Peyer's patch (tissue), 4 donors: ENCODE results near the gene TMEM196. TPM values are rescaled to one million over a fixed set of nuclear protein-coding genes. Genes with fewer than 3 reads are reported as not detected.

Experiments
- DNase-seq, 3 donors: peaks; one replicate each; pipeline ENCODE4 v3.0.0-alpha.2; 2017 to 2019
- H3K27ac ChIP-seq, 4 donors: fragments of 200-600 bp; sonication (generic); one replicate each; pipeline ENCODE4 v1.5.1; 2016 to 2019
- H3K27me3 ChIP-seq, 2 donors: fragments of 200-600 bp; sonication (generic); one replicate each; pipeline ENCODE4 v1.5.1; 2019
- H3K36me3 ChIP-seq, 3 donors: fragments of 200-600 bp; sonication (generic); one replicate each; pipeline ENCODE4 v1.5.1; 2016 to 2019
- H3K4me1 ChIP-seq, 4 donors: fragments of 200-600 bp; sonication (generic); one replicate each; pipeline ENCODE4 v1.5.1; 2016 to 2019
- H3K4me3 ChIP-seq, 4 donors: fragments of 200-600 bp; sonication (generic); 1 replicate in 3 of 4; 2 replicates in 1 of 4; pipeline ENCODE4 v1.5.1; 2016 to 2019; ENCODE audit warnings: mild to moderate bottlenecking in 1 of 4
- H3K9me3 ChIP-seq, 4 donors: fragments of 200-600 bp; sonication (generic); one replicate each; pipeline ENCODE4 v1.5.1; 2016 to 2019; ENCODE audit warnings: mild to moderate bottlenecking in 1 of 4
- CTCF ChIP-seq, 6 experiments: fragments of 450-650 bp in 4 of 6; fragments of 200-600 bp in 2 of 6; sonication (generic) in 1 of 6; IDR thresholded peaks; one replicate each; pipeline ENCODE4 v1.5.1; 2017 to 2019; ENCODE audit warnings: antibody characterized with exemption in 6 of 6, mild to moderate bottlenecking in 3 of 6, moderate library complexity in 1 of 6
- POLR2A ChIP-seq, 2 donors: fragments of 450-650 bp; IDR thresholded peaks; one replicate each; pipeline ENCODE4 v1.5.1; 2017; ENCODE audit warnings: antibody characterized with exemption in 2 of 2, mild to moderate bottlenecking in 2 of 2, moderate library complexity in 2 of 2
- small RNA-seq, 2 donors: library from RNA; depleted of rRNA; stranded (forward); fragments of <200 nt; gene quantifications; one replicate each; pipeline ENCODE3, GENCODE V24; 2016
- total RNA-seq, 4 donors: library from RNA; depleted of rRNA; stranded (reverse); fragments of >200 nt; gene quantifications; one replicate each; pipeline ENCODE4 v1.1.0, GENCODE V29; 2016

The TMEM196 gene
- total RNA-seq, 4 donors from 2014 or later = not detected

GRCh38 chr7:19674266-19674960, 99.0 kb downstream of the TMEM196 start:
- no peak for DNase-seq
- Histone ChIP-seq H3K4me3 (no peak overlapping the region), H3K27me3 (no peaks in the 10 kb centered on the region), H3K36me3 (no peaks in the 10 kb centered on the region), H3K9me3 (no peaks in the 10 kb centered on the region), H3K4me1 (no peaks in the 10 kb centered on the region), H3K27ac (no peak overlapping the region)
- no peak for TF ChIP-seq POLR2A (IDR thresholded peaks at IDR 0.05)
- no peak for TF ChIP-seq CTCF (IDR thresholded peaks at IDR 0.05)

- Histone ChIP-seq H3K4me1 (no peaks in the 10 kb centered on the region), H3K36me3 (no peaks in the 10 kb centered on the region), H3K4me3 (no peak overlapping the region), H3K27ac (no peak overlapping the region), H3K9me3 (no peaks in the 10 kb centered on the region), H3K27me3 (no peaks in the 10 kb centered on the region)
- no peak for TF ChIP-seq POLR2A (IDR thresholded peaks at IDR 0.05)
- TF ChIP-seq CTCF (IDR thresholded peaks at IDR 0.05) = no peak
- no peak for DNase-seq
Observed at GRCh38 chr7:19670806-19671205, 102.6 kb downstream of the TMEM196 start.

Small RNA genes within 50 kb of the gene (small RNA-seq; reads per million reads assigned to genes)
- 0 reads per million in 2 donors for gene MIR3146

Other genes with a start within 250 kb of the TMEM196 start
- gene POLR1F, start 64.6 kb downstream of the TMEM196 start, total RNA-seq = 10 to 100 TPM in 1 of 4 donors, 1 to 10 TPM in 3; 4.8 to 12.6 (median 5.6) TPM